Pancreas (tissue), 10 donors: ENCODE data around the gene SPRR2A. TPM values are rescaled to one million over a fixed set of nuclear protein-coding genes. Genes with fewer than 3 reads are reported as not detected.

Experiments
- ATAC-seq, 4 donors: fragments of 200-7000 bp; cut with Tn5 transposase; one replicate each; pipeline versions ENCODE4 v1.8.0 to v1.9.1; 2020; ENCODE audit warnings: mild to moderate bottlenecking in 4 of 4, moderate library complexity in 4 of 4
- DNase-seq, 6 donors: peaks; one replicate each; pipeline ENCODE4 v3.0.0-alpha.2; 2020
- FAIRE-seq: peaks from 2 replicates; lab custom pipeline; 2012; peaks lifted over from hg19 to GRCh38; lab: Jason Lieb, UNC
- H3K27ac ChIP-seq, 4 donors: fragments of 200-600 bp; sonication (generic); 1 replicate in 3 of 4; 2 replicates in 1 of 4; pipeline versions ENCODE4 v1.5.0 to v1.8.0; 2020
- H3K27me3 ChIP-seq, 4 donors: fragments of 200-600 bp; one replicate each; pipeline ENCODE4 v1.8.0; 2021
- H3K36me3 ChIP-seq, 3 donors: fragments of 200-600 bp; sonication (generic) in 1 of 3; one replicate each; pipeline versions ENCODE4 v1.5.0 to v1.8.0; 2020 to 2021
- H3K4me1 ChIP-seq, 3 donors: fragments of 200-600 bp; one replicate each; pipeline ENCODE4 v1.8.0; 2021
- H3K4me3 ChIP-seq, 4 donors: fragments of 200-600 bp; sonication (generic) in 2 of 4; one replicate each; pipeline versions ENCODE4 v1.5.0 to v1.8.0; 2020 to 2021
- H3K9me3 ChIP-seq, 4 donors: fragments of 200-600 bp; one replicate each; pipeline ENCODE4 v1.8.0; 2021
- CTCF ChIP-seq, 4 donors: fragments of 200-600 bp; sonication (generic) in 3 of 4; IDR thresholded peaks; one replicate each; pipeline versions ENCODE4 v1.5.0 to v1.8.0; 2021; ENCODE audit warnings: antibody characterized with exemption in 4 of 4
- WGBS, 2 donors: extraction: QIAGEN DNeasy Blood & Tissue Kit; methylation state at CpG; one replicate each; pipeline ENCODE4 v1.1.7; 2013; 5-methylcytosine and 5-hydroxymethylcytosine counted together
- intact Hi-C, 3 donors: fragments of 100-400 bp; cut with DNase I; formaldehyde crosslinking; loops; one replicate each; pipeline versions ENCODE4 v1.11.1 to v1.14.2; 2022
- polyA plus RNA-seq, 2 donors: library from polyadenylated mRNA; stranded (reverse); fragments of 200-250 nt; gene quantifications; one replicate each; pipeline ENCODE4 v1.2.3, GENCODE V29; 2013
- total RNA-seq, 6 donors: library from RNA; stranded (reverse); fragmentation: NEBNext Ultra II Directional in 4 of 6; extraction: Animal tissue kit (Norgen Biotek cat#: 25700) in 4 of 6; gene quantifications; one replicate each; pipeline versions ENCODE4 v1.2.1 to v1.2.4, GENCODE V29; 2021 to 2023
- donor health status: healthy with polysubstance abuse.
- donor health status: DM: no; HTN: no; CAD: no; lungs with moderate emphysema.
- donor health status: DM: no; HTN: no; CAD: no.
- donor health status: control.
- donor health status: control.
- donor health status: Bipolar disorder and iron deficiency.
- donor health status: DM: yes; HTN: yes; CAD: no.
- donor health status: DM: no; HTN: no; CAD: no.
- donor health status: DM: no; HTN: no; CAD: no.
- donor health status: DM: yes; HTN: yes; CAD: no.

SPRR2A gene
- total and polyA plus RNA-seq, 8 donors = 0.68 TPM; not detected in 7

- no peak for TF ChIP-seq CTCF (IDR thresholded peaks at IDR 0.05)
- DNase-seq = no peak
- H3K27me3 ChIP-seq = peaks cover 0 to 3% (median 0%) of the 10 kb centered on the region in 4 donors
- ATAC-seq = no peak
- no peak overlapping the region for H3K27ac ChIP-seq
- no peak overlapping the region for H3K4me3 ChIP-seq
- no peak for FAIRE-seq
- 43 to 52% methylated on average over 1 of the region's 1 CpG for WGBS, 2 donors
- no peaks in the 10 kb centered on the region for H3K4me1 ChIP-seq
- intact Hi-C loops = no loop called here
- no peaks in the 10 kb centered on the region for H3K9me3 ChIP-seq
- no peaks in the 10 kb centered on the region for H3K36me3 ChIP-seq
These were observed 22.1 kb downstream of the SPRR2A start for GRCh38 chr1:153035211-153035610.

- H3K27me3 ChIP-seq = no peaks in the 10 kb centered on the region
- no peak for DNase-seq
- no peaks in the 10 kb centered on the region for H3K9me3 ChIP-seq
- 32 to 47% methylated on average over 3 of the region's 3 CpGs for WGBS, 2 donors
- H3K27ac ChIP-seq = no peak overlapping the region
- H3K36me3 ChIP-seq = no peaks in the 10 kb centered on the region
- intact Hi-C loops = no loop called here
- ATAC-seq = peak in 2 of 4 donors; percentile 56 to 77
- no peaks in the 10 kb centered on the region for H3K4me1 ChIP-seq
- H3K4me3 ChIP-seq = no peak overlapping the region
- no peak for FAIRE-seq
- TF ChIP-seq CTCF (IDR thresholded peaks at IDR 0.05) = no peak
These were observed 24.5 kb downstream of the SPRR2A start for GRCh38 chr1:153032677-153033308.

GRCh38 chr1:153032073-153032472 lies 25.2 kb downstream of the SPRR2A start:
- Histone ChIP-seq H3K36me3 (no peaks in the 10 kb centered on the region), H3K4me1 (no peaks in the 10 kb centered on the region), H3K27ac (no peak overlapping the region), H3K27me3 (no peaks in the 10 kb centered on the region), H3K4me3 (no peak overlapping the region), H3K9me3 (no peaks in the 10 kb centered on the region)
- no peak for DNase-seq
- no peak for FAIRE-seq
- intact Hi-C loops = no loop called here
- TF ChIP-seq CTCF (IDR thresholded peaks at IDR 0.05) = no peak
- no peak for ATAC-seq

GRCh38 chr1:153030895-153031294 lies 26.4 kb downstream of the SPRR2A start, which contains the start of gene SPRR1B:
SPRR1B (plus strand) TSS chr1:153031203; CDS start chr1:153032346, 1,143 bp downstream.
- Histone ChIP-seq H3K4me3 (no peak within 1 kb of the TSS), H3K9me3 (no peaks in the 10 kb centered on the region), H3K4me1 (no peaks in the 10 kb centered on the region), H3K27me3 (no peaks in the 10 kb centered on the region), H3K27ac (no peak within 1 kb of the TSS), H3K36me3 (no peaks in the 10 kb centered on the region)
- intact Hi-C loops = no loop called here
- ATAC-seq (no peak), DNase-seq (no peak), FAIRE-seq (no peak)
- TF ChIP-seq CTCF (IDR thresholded peaks at IDR 0.05) = no peak

- TF ChIP-seq CTCF (IDR thresholded peaks at IDR 0.05) = no peak
- intact Hi-C loops = no loop called here
- ATAC-seq = no peak
- no peaks in the 10 kb centered on the region for H3K36me3 ChIP-seq
- no peak overlapping the region for H3K27ac ChIP-seq
- H3K27me3 ChIP-seq = no peaks in the 10 kb centered on the region
- H3K9me3 ChIP-seq = no peaks in the 10 kb centered on the region
- 59 to 73% methylated on average over 1 of the region's 1 CpG for WGBS, 2 donors
- FAIRE-seq = no peak
- no peak for DNase-seq
- no peak overlapping the region for H3K4me3 ChIP-seq
- no peaks in the 10 kb centered on the region for H3K4me1 ChIP-seq
These were observed 28.5 kb downstream of the SPRR2A start for GRCh38 chr1:153028766-153029165.
